NOMO-1 (cell line): Measurements from ENCODE around the gene PUS3.

ENCODE experiments used
- DNase-seq, 2 experiments: peaks; one replicate each; lab custom pipeline; 2025; ENCODE audit not compliant: unreplicated experiment in 2 of 2; lab: John Stamatoyannopoulos, UW

Gene PUS3

GRCh38 chr11:125902927-125903710, at the start of gene PUS3:
Gene PUS3, minus strand, starts transcription at chr11:125903206. Its CDS starts 6,922 bp downstream, at chr11:125896284.
- DNase-seq, result peak; percentile 77 to 81

GRCh38 chr11:125952559-125952958, 49.6 kb upstream of the PUS3 start:
- no peak for DNase-seq

GRCh38 chr11:125951731-125952130, 48.7 kb upstream of the PUS3 start:
- DNase-seq, result no peak

- DNase-seq, result no peak
Observed at GRCh38 chr11:125950696-125951651, 48.0 kb upstream of the PUS3 start.

GRCh38 chr11:125950178-125950490, 47.1 kb upstream of the PUS3 start:
- no peak for DNase-seq

GRCh38 chr11:125949271-125950177, 46.5 kb upstream of the PUS3 start:
- DNase-seq, result no peak

- DNase-seq, result no peak
Observed at GRCh38 chr11:125948278-125949051, 45.5 kb upstream of the PUS3 start.

GRCh38 chr11:125947419-125948277, 44.6 kb upstream of the PUS3 start:
- DNase-seq, result no peak

GRCh38 chr11:125946712-125947418, 43.9 kb upstream of the PUS3 start:
- DNase-seq, result no peak

- DNase-seq, result no peak
Observed at GRCh38 chr11:125945797-125946520, 43.0 kb upstream of the PUS3 start, which contains the start of gene VSIG10L2. Gene VSIG10L2, plus strand, starts transcription at chr11:125946044. Its CDS starts 12 bp downstream, at chr11:125946056.

GRCh38 chr11:125945011-125945796, 42.2 kb upstream of the PUS3 start:
- no peak for DNase-seq

GRCh38 chr11:125944350-125945010, 41.5 kb upstream of the PUS3 start:
- no peak for DNase-seq

- no peak for DNase-seq
Observed at GRCh38 chr11:125943661-125944349, 40.8 kb upstream of the PUS3 start.

GRCh38 chr11:125942771-125943428, 39.9 kb upstream of the PUS3 start:
- no peak for DNase-seq
